Progenitor cell of endocrine pancreas (in vitro differentiated cells): ENCODE data around the gene SS18L1. TPM values are rescaled to one million over a fixed set of nuclear protein-coding genes. Genes with fewer than 3 reads are reported as not detected.

ENCODE experiments used
- DNase-seq: peaks from one replicate; pipeline ENCODE4 v3.0.0; 2021; ENCODE audit warnings: low spot score; ENCODE audit not compliant: unreplicated experiment
- H3K27ac Mint-ChIP-seq: 2 replicates; pipeline ENCODE4 v1.8.0; 2021; ENCODE audit warnings: mild to moderate bottlenecking, moderate library complexity, mixed read lengths
- H3K27me3 Mint-ChIP-seq: 2 replicates; pipeline ENCODE4 v1.8.0; 2021; ENCODE audit warnings: mixed read lengths
- H3K36me3 Mint-ChIP-seq: 2 replicates; pipeline ENCODE4 v1.8.0; 2022; ENCODE audit warnings: mixed read lengths; ENCODE audit not compliant: insufficient read depth
- H3K4me1 Mint-ChIP-seq: 2 replicates; pipeline ENCODE4 v1.8.0; 2021; ENCODE audit warnings: low read depth, mixed read lengths
- H3K4me3 Mint-ChIP-seq: 2 replicates; pipeline ENCODE4 v1.8.0; 2021; ENCODE audit warnings: low read depth, mild to moderate bottlenecking, moderate library complexity, mixed read lengths
- H3K9me3 Mint-ChIP-seq: 2 replicates; pipeline ENCODE4 v1.8.0; 2021; ENCODE audit warnings: low read depth, mixed read lengths
- total RNA-seq: library from RNA; stranded (reverse); gene quantifications from 2 replicates; pipeline ENCODE4 v1.2.1, GENCODE V29; 2021
- TF ChIP-seq, protein P1 (sequence below): fragments of 200-600 bp; sonication (generic); IDR thresholded peaks from one replicate; pipeline ENCODE4 v1.5.0; 2021; ENCODE audit warnings: antibody characterized with exemption, mild to moderate bottlenecking; ENCODE audit not compliant: unreplicated experiment

The SS18L1 gene
- total RNA-seq, 1 donor from 2014 or later = 29.8 TPM

DNA sequence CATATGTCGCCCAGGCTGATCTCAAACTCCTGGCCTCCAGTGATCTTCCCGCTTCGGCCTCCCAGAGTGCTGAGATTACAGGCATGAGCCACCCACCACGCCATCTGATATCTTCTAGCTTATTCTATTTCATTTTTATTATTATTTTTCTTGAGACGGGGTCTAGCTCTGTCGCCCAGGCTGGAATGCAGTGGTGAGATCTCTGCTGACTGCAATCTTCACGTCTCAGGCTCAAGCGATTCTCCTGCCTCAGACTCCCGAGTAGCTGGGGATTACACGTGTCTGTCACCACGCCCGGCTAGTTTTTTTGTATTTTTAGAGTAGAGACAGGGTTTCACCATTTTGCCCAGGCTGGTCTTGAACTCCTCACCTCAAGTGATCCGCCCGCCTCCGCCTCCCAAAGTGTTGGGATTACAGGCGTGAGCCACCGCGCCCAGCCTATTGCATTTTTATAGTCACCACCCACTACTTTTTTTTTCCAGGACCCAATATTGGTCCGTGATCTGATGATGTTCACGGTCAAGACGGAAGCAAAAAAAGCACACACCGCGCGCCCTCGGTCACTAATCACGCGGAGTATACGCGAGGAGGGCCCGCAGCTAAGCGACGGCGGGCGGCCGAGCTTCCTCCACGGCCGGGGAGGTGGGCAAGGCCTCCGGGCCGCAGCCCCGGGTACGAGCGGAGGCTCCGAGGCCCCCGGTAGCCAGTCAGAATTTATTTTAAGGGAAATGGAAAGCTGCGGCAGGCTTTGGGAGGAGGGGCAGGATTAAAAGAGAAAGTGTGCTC, 22.4 kb upstream of the SS18L1 start:
- TF ChIP-seq, protein P1, sequence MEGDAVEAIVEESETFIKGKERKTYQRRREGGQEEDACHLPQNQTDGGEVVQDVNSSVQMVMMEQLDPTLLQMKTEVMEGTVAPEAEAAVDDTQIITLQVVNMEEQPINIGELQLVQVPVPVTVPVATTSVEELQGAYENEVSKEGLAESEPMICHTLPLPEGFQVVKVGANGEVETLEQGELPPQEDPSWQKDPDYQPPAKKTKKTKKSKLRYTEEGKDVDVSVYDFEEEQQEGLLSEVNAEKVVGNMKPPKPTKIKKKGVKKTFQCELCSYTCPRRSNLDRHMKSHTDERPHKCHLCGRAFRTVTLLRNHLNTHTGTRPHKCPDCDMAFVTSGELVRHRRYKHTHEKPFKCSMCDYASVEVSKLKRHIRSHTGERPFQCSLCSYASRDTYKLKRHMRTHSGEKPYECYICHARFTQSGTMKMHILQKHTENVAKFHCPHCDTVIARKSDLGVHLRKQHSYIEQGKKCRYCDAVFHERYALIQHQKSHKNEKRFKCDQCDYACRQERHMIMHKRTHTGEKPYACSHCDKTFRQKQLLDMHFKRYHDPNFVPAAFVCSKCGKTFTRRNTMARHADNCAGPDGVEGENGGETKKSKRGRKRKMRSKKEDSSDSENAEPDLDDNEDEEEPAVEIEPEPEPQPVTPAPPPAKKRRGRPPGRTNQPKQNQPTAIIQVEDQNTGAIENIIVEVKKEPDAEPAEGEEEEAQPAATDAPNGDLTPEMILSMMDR = no peak
- no peak for DNase-seq
- Mint-ChIP-seq H3K36me3 (peaks cover 6% of the 10 kb centered on the region), H3K9me3 (no peaks in the 10 kb centered on the region), H3K4me3 (peak overlapping the region; percentile 82), H3K27ac (peak overlapping the region; percentile 88), H3K27me3 (peaks cover 21% of the 10 kb centered on the region), H3K4me1 (peaks cover 13% of the 10 kb centered on the region)

DNA sequence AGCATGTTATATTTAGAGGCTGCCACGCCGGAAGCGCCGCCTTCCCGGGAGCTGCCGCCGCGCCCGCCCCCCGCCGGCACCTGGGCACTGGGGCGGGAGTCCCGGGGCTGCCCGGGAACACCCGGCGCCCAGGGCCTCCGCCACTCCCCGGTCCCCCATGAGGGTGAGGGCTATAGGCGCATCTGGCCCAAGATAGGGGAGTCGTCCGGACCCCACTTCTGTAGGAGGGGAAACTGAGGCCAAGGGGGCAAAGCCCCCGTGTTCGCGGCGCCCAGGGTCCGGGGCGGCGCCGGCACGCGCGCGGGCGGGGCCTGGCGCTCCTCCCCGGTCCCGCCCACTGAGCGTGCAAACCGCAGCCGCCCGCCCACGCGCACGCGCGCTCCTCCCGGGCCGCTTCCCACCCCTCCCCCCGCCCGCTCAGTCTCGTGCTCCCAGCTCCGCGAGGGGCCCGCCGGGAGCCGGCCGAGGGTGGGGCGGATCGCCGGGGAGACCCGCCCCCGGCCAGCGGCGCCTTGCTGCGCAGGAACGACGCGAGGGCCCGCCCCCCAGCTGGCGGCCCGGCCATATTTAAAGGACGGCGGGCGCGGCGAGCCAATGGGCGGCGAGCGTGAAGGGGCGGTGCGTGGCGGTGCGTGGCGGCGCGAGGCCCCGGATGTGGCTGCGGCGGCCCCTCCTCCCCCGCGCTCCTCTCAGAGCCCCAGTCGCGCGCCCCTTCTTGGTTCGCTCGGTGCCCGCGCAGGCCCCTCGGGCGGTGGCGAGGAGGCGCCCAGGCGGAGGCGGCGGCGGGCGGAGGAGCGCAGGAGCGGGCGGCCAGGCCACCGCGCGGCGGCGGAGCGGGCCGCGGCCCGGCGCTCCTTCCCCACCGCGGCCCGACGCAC, 21.6 kb upstream of the SS18L1 start, which contains the start of gene LSM14B:
LSM14B (plus strand) TSS at position 700 of the 878 bp plus-strand sequence. CDS start 192 bp downstream, outside the sequence.
- peak; percentile 96 for DNase-seq
- Mint-ChIP-seq H3K27ac (peak within 1 kb of the TSS; percentile 92), H3K9me3 (no peaks in the 10 kb centered on the region), H3K4me3 (peak within 1 kb of the TSS; percentile 85), H3K27me3 (peaks cover 20% of the 10 kb centered on the region), H3K36me3 (peaks cover 8% of the 10 kb centered on the region), H3K4me1 (peaks cover 13% of the 10 kb centered on the region)
- TF ChIP-seq, protein P1 = no peak

DNA sequence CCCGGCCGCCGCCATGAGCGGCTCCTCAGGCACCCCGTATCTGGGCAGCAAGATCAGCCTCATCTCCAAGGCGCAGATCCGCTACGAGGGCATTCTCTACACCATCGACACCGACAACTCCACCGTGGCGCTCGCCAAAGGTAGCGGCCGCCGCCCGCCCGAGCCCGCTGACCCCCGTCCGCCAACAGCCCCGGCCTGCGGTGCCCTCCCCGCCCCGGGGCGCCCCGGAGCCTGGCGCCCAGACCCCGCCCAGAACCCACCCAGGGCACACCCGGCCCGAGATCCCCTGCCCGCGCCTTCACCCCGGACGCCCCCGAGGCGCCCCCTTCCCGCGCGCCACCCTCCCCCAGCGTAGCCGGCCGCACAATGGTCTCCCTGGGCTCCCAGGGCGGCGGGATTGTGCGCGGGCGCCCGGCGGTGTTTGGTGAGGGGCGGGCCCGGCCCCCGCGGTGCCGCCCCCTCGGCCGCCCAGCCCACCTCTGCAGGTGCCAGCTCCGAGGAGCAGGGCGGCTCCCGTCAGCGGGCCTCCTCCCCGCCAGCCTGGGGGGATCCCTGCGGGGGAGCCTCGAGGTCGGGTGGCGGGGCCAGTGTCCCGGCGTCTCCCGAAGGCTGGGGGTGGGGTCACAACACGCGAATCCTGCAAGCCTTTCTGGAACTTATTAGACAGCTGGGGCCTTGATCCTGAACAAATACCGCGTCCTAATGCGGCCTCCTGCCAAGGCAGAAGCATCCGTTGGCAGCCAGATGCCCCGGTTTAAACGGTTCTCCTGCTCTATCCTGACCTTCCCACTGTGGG, 20.7 kb upstream of the SS18L1 start:
- peak; percentile 53 for DNase-seq
- Mint-ChIP-seq H3K4me3 (peak overlapping the region; percentile 85), H3K27me3 (peaks cover 14% of the 10 kb centered on the region), H3K4me1 (peaks cover 13% of the 10 kb centered on the region), H3K36me3 (peaks cover 12% of the 10 kb centered on the region), H3K27ac (peak overlapping the region; percentile 92), H3K9me3 (no peaks in the 10 kb centered on the region)
- TF ChIP-seq, protein P1 = no peak

DNA sequence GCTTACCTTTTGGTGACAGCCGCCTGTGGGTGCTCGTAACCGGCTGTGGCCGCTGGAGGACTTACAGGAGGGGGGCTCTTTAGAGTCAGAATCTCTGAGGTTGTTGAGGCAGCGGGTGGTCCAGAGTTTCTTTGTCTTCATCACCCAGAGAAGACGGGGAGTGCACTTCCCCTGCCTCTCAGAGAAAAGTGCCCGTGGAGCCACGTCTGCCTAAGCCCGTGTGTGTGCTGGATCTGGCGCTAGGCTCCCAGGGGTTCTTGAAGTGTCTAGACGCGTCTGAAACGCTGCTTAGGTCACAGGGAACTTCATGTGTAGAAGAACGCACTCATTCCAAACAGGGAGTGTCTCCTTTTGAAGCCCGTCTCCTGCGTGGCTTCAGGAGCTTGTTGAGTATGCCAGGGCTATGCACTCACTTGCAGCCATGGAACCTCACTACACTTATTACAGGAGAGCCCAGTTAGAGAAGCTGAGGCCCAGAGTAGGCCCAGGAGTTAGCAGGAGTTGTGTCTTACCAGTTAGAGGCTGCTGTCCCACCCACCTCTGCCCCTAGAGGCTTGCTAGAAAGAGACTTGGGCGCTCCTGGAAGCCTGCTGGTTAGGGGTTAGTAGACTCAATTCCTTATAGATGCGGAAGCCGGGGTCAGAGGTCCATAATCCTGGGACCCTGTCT, 20.0 kb upstream of the SS18L1 start:
- H3K27me3 Mint-ChIP-seq = peaks cover 13% of the 10 kb centered on the region
- TF ChIP-seq, protein P1 = peak; percentile 22
- no peak for DNase-seq
- H3K27ac Mint-ChIP-seq = peak overlapping the region; percentile 92
- H3K9me3 Mint-ChIP-seq = no peaks in the 10 kb centered on the region
- peaks cover 13% of the 10 kb centered on the region for H3K4me1 Mint-ChIP-seq
- H3K4me3 Mint-ChIP-seq = peak overlapping the region; percentile 85
- peaks cover 17% of the 10 kb centered on the region for H3K36me3 Mint-ChIP-seq
